Measurements from ENCODE around the gene ACP1. TPM values are rescaled to one million over a fixed set of nuclear protein-coding genes. Genes with fewer than 3 reads are reported as not detected.

The ACP1 gene
- polyA plus RNA-seq, 1 of the 3 experiments (the other 2 are of a cell fraction), result 88.9 TPM

GRCh38 chr2:284896-285492 lies 20.2 kb downstream of the ACP1 start:
- POLR2A ChIA-PET, result no interaction called here
- TF ChIP-seq SIN3A (IDR thresholded peaks at IDR 0.05; ENCODE audit: borderline replicate concordance, low read depth, low read length) (no peak), FOSL2 (IDR thresholded peaks at IDR 0.05; ENCODE audit: borderline replicate concordance, low read depth) (no peak), NFIC (IDR thresholded peaks at IDR 0.05; ENCODE audit: borderline replicate concordance) (no peak), RXRA (IDR thresholded peaks at IDR 0.05; ENCODE audit: borderline replicate concordance, low read depth) (no peak), TEAD4 (IDR thresholded peaks at IDR 0.05; ENCODE audit: borderline replicate concordance, insufficient read depth) (no peak), RCOR1 (IDR thresholded peaks at IDR 0.05; ENCODE audit: low read length) (no peak), IRF3 (IDR thresholded peaks at IDR 0.05; ENCODE audit: low read depth, low read length) (no peak), FOXM1 (IDR thresholded peaks at IDR 0.05; ENCODE audit: low read depth) (no peak), CHD2 (IDR thresholded peaks at IDR 0.05; ENCODE audit: low read length, partially characterized antibody) (no peak), MEF2A (IDR thresholded peaks at IDR 0.05; ENCODE audit: borderline replicate concordance, low read depth) (no peak), CTCF (IDR thresholded peaks at IDR 0.05) (no peak), ZBTB33 (IDR thresholded peaks at IDR 0.05; ENCODE audit: borderline replicate concordance, low read depth) (no peak), JUND (IDR thresholded peaks at IDR 0.05) (no peak)
- no peak overlapping the region for H3K4me2 ChIP-seq

More at GRCh38 chr2:284896-285492, 20.2 kb downstream of the ACP1 start:
- Histone ChIP-seq H3K9ac (no peak overlapping the region), H3K4me1 (ENCODE audit: control insufficient read depth in 1 of 2, insufficient read depth in 2 of 2, low read depth in 1 of 2, low read length in 1 of 2) (peaks cover 0 to 12% of the 10 kb centered on the region in 2 experiments; a peak in 1 of 4 replicates), H3K27me3 (ENCODE audit: insufficient read depth) (peaks cover 20% of the 10 kb centered on the region), H3K9me2 (no peaks in the 10 kb centered on the region), H3K79me2 (ENCODE audit: insufficient read depth) (no peaks in the 10 kb centered on the region), H3K27ac (ENCODE audit: low read depth in 2 of 2, low read length in 1 of 2) (no peak overlapping the region), H4K20me1 (ENCODE audit: insufficient read depth) (no peaks in the 10 kb centered on the region), H3K36me3 (replicated peaks in 1 of 2; ENCODE audit: control insufficient read depth in 1 of 2, insufficient read depth in 2 of 2, low read length in 1 of 2) (peaks cover 5 to 32% of the 10 kb centered on the region in 2 experiments), H2AFZ (ENCODE audit: low read depth) (no peak overlapping the region), H3F3A (replicated peaks; ENCODE audit: insufficient read depth) (peaks cover 6% of the 10 kb centered on the region), H3K4me3 (ENCODE audit: low read depth in 2 of 2, low read length in 1 of 2) (no peak overlapping the region), H3K9me3 (no peaks in the 10 kb centered on the region)
- CTCF ChIA-PET, result interaction anchor here (1.9 to 6.3 kb wide), 2 partner anchors 24 to 352 kb away, joined by 5 to 24 read pairs; no protein-coding TSS in a partner anchor
- WGBS (ENCODE audit: low lambda C conversion rate), result 97% methylated on average over 13 of the region's 13 CpGs
- DNase-seq, result no peak
